Heart left ventricle (tissue), 16 donors: ENCODE data around the gene ADAMTS20. TPM values are rescaled to one million over a fixed set of nuclear protein-coding genes. Genes with fewer than 3 reads are reported as not detected.

ENCODE experiments used
- ATAC-seq, 4 donors: fragments of 200-7000 bp; cut with Tn5 transposase; one replicate each; pipeline ENCODE4 v1.9.1; 2020 to 2022; ENCODE audit warnings: moderate library complexity in 4 of 4, mild to moderate bottlenecking in 3 of 4, moderate number of reproducible peaks in 1 of 4
- DNase-seq, 5 donors: peaks; one replicate each; pipeline ENCODE4 v3.0.0-alpha.2; 2020
- H3K27ac ChIP-seq, 12 donors: fragments of 200-600 bp; sonication (generic) in 4 of 12; one replicate each; pipeline versions ENCODE4 v1.5.0 to v1.8.0; 2016 to 2022; ENCODE audit warnings: mild to moderate bottlenecking in 2 of 12
- H3K27me3 ChIP-seq, 9 donors: fragments of 200-600 bp; sonication (generic) in 2 of 9; one replicate each; pipeline versions ENCODE4 v1.5.1 to v1.8.0; 2016 to 2022; ENCODE audit warnings: mild to moderate bottlenecking in 3 of 9
- H3K36me3 ChIP-seq, 9 donors: fragments of 200-600 bp; sonication (generic) in 2 of 9; one replicate each; pipeline versions ENCODE4 v1.5.0 to v1.8.0; 2018 to 2022; ENCODE audit warnings: mild to moderate bottlenecking in 2 of 9
- H3K4me1 ChIP-seq, 12 donors: fragments of 200-600 bp; sonication (generic) in 4 of 12; one replicate each; pipeline versions ENCODE4 v1.5.0 to v1.8.0; 2016 to 2022; ENCODE audit warnings: mild to moderate bottlenecking in 3 of 12
- H3K4me3 ChIP-seq, 12 donors: fragments of 200-600 bp; sonication (generic) in 4 of 12; one replicate each; pipeline versions ENCODE4 v1.5.0 to v1.8.0; 2017 to 2022; ENCODE audit warnings: mild to moderate bottlenecking in 9 of 12, moderate library complexity in 4 of 12
- H3K9me3 ChIP-seq, 12 donors: fragments of 200-600 bp; sonication (generic) in 4 of 12; one replicate each; pipeline versions ENCODE4 v1.5.0 to v1.8.0; 2016 to 2022; ENCODE audit warnings: mild to moderate bottlenecking in 1 of 12
- POLR2A ChIP-seq, 2 donors: fragments of 450-650 bp; IDR thresholded peaks; one replicate each; pipeline ENCODE4 v1.6.1; 2017; ENCODE audit warnings: antibody characterized with exemption in 2 of 2, mild to moderate bottlenecking in 2 of 2, moderate library complexity in 2 of 2
- WGBS, 4 donors: extraction: QIAGEN DNeasy Blood & Tissue Kit in 2 of 4; methylation state at CpG; one replicate each; pipeline versions ENCODE4 v1.1.5 to v1.1.7; 2013 to 2018; 5-methylcytosine and 5-hydroxymethylcytosine counted together
- intact Hi-C, 10 donors: fragments of 100-400 bp; cut with DNase I; formaldehyde crosslinking; loops; one replicate each; pipeline versions ENCODE4 v1.11.1 to v1.14.2; 2022
- polyA plus RNA-seq, 2 donors: library from polyadenylated mRNA; stranded (reverse); fragments of 200-250 nt; gene quantifications; one replicate each; pipeline ENCODE4 v1.2.3, GENCODE V29; 2013
- total RNA-seq, 9 donors: library from RNA; depleted of rRNA in 2 of 9; stranded (reverse); fragments of >200 nt in 2 of 9; fragmentation: NEBNext Ultra II Directional in 3 of 9; extraction: Animal tissue kit (Norgen Biotek cat#: 25700) in 3 of 9; gene quantifications; one replicate each; pipeline versions ENCODE4 v1.1.0 to v1.2.4, GENCODE V29; 2016 to 2023
- TF ChIP-seq, protein P1 (sequence below), 12 donors: fragments of 200-600 bp; sonication (generic) in 4 of 12; IDR thresholded peaks; one replicate each; pipeline versions ENCODE4 v1.5.0 to v1.8.0; 2018 to 2022; ENCODE audit warnings: antibody characterized with exemption in 12 of 12, mild to moderate bottlenecking in 5 of 12
- donor health status: ischemic (EF 13 %, LVEDD 7.1; RV severe dilation, severe dysfunction).
- donor health status: healthy with polysubstance abuse.
- donor health status: DM: no; HTN: yes; CAD: no.
- donor health status: DM: no; HTN: no; CAD: no.
- donor health status: ischemic (EF 25% LVEDD 6.9; RV normal size, moderate dysfunction).
- donor health status: ischemic (EF 25% LVEDD 5.7; RV mildly dilated, moderate dysfunction).
- donor health status: healthy.
- donor health status: DM: yes; HTN: yes; CAD: no.
- donor health status: ischemic (EF 35%, LVEDD 5.7; RV mildly dilated, moderate dysfunction).
- donor health status: nonischemic (EF 11% LVEDD 7.7; RV severe dilation, severe dysfunction).
- donor health status: DM: yes; HTN: yes; CAD: no.
- donor health status: PGD.
- donor health status: ischemic (EF 29% LVEDD 5.4; RV normal size, mild dysfunction).
- donor health status: nonischemic (EF 23%, LVEDD 6.1; RV moderate dilation, normal function).

Gene ADAMTS20
- total and polyA plus RNA-seq, 11 donors = 0.05 TPM; not detected in 10

DNA sequence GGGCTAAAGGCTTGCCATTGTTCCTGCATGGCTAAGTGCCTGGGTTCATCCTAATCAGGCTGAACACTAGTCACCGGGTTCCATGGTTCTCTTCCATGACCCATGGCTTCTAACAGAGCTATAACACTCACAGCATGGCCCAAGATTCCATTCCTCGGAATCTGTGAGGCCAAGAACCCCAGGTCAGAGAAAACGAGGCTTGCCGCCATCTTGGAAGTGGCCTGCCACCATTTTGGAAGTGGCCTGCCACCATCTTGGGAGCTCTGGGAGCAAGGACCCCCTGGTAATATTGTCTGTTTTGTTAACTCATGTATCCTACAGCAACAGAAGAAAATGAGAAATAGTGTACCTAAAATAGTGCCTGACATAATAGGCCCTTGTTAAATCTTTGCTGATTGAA lies 92.7 kb downstream of the ADAMTS20 start:
- 78 to 87% (median 81%) methylated on average over 4 of the region's 4 CpGs for WGBS, 4 donors
- H3K4me3 ChIP-seq = no peak overlapping the region
- H3K27me3 ChIP-seq = peaks cover 0 to 13% (median 0%) of the 10 kb centered on the region in 9 donors
- peaks cover 0 to 14% (median 4%) of the 10 kb centered on the region in 12 donors for H3K9me3 ChIP-seq
- H3K27ac ChIP-seq = no peak overlapping the region
- H3K4me1 ChIP-seq = no peaks in the 10 kb centered on the region
- ATAC-seq (no peak), DNase-seq (no peak)
- no peak for TF ChIP-seq POLR2A (IDR thresholded peaks at IDR 0.05)
- TF ChIP-seq, protein P1, sequence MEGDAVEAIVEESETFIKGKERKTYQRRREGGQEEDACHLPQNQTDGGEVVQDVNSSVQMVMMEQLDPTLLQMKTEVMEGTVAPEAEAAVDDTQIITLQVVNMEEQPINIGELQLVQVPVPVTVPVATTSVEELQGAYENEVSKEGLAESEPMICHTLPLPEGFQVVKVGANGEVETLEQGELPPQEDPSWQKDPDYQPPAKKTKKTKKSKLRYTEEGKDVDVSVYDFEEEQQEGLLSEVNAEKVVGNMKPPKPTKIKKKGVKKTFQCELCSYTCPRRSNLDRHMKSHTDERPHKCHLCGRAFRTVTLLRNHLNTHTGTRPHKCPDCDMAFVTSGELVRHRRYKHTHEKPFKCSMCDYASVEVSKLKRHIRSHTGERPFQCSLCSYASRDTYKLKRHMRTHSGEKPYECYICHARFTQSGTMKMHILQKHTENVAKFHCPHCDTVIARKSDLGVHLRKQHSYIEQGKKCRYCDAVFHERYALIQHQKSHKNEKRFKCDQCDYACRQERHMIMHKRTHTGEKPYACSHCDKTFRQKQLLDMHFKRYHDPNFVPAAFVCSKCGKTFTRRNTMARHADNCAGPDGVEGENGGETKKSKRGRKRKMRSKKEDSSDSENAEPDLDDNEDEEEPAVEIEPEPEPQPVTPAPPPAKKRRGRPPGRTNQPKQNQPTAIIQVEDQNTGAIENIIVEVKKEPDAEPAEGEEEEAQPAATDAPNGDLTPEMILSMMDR (IDR thresholded peaks at IDR 0.05) = no peak
- intact Hi-C loops = no loop called here
- H3K36me3 ChIP-seq = no peaks in the 10 kb centered on the region

DNA sequence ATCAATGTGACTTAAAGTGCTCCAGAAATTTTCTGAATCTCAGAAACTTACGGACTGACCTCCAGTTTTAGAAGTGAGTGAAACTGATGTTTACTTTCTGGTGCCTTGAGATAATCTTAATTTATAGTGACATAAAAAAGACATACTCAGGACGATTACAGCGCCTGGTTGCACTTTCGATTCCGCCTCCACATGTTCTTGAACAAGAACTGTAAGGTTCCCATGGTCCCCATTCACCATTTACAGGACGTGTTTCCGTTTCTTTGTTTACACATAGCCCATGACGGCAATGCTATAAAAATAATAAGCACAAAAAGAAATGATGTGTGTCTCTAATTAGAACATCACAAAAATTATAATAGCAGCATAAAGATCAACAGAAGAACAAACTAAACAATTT lies 98.2 kb downstream of the ADAMTS20 start:
- Histone ChIP-seq H3K4me3 (no peak overlapping the region), H3K9me3 (peaks cover 0 to 14% (median 4%) of the 10 kb centered on the region in 12 donors), H3K36me3 (no peaks in the 10 kb centered on the region), H3K27ac (no peak overlapping the region), H3K27me3 (peaks cover 0 to 7% (median 0%) of the 10 kb centered on the region in 9 donors), H3K4me1 (no peaks in the 10 kb centered on the region)
- WGBS, 4 donors = 87 to 90% (median 89%) methylated on average over 8 of the region's 8 CpGs
- intact Hi-C loops = no loop called here
- TF ChIP-seq POLR2A (IDR thresholded peaks at IDR 0.05) = no peak
- TF ChIP-seq, protein P1 (IDR thresholded peaks at IDR 0.05) = no peak
- no peak for ATAC-seq
- DNase-seq = no peak

GRCh38 chr12:43444940-43445564 lies 107.0 kb downstream of the ADAMTS20 start:
- ATAC-seq (no peak), DNase-seq (peak in 2 of 5 donors; percentile 14 to 28)
- Histone ChIP-seq H3K27me3 (no peaks in the 10 kb centered on the region), H3K9me3 (no peaks in the 10 kb centered on the region), H3K27ac (no peak overlapping the region), H3K4me3 (no peak overlapping the region), H3K36me3 (no peaks in the 10 kb centered on the region), H3K4me1 (no peaks in the 10 kb centered on the region)
- WGBS, 4 donors = 56 to 60% (median 58%) methylated on average over 3 of the region's 3 CpGs
- intact Hi-C loops = loop anchor here (2.0 to 10.0 kb wide), 5 partner anchors 280 to 440 kb away; no protein-coding TSS in a partner anchor
- TF ChIP-seq, protein P1 (IDR thresholded peaks at IDR 0.05) = peak; percentile 52 to 75 (median 66)
- TF ChIP-seq POLR2A (IDR thresholded peaks at IDR 0.05) = no peak

DNA sequence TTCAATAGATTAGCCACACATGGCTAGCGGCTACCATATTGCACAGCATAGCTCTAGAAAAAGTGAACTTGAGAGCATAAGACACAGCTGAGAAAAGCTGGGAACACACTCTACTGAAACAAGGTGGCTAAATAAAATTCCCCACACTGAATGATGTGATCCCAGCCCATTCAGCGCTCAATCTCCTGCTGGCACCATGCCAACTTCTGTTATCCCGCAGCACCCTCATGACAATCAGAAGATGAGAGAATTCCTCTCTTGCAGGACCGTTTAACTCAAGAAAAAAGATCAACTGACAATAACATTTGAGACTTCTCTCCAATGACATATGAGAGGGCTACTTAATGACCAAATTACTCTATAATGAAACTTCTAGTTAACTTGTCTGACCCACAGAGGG lies 115.4 kb downstream of the ADAMTS20 start:
- Histone ChIP-seq H3K4me1 (no peaks in the 10 kb centered on the region), H3K9me3 (no peaks in the 10 kb centered on the region), H3K27me3 (no peaks in the 10 kb centered on the region), H3K4me3 (no peak overlapping the region), H3K27ac (no peak overlapping the region), H3K36me3 (no peaks in the 10 kb centered on the region)
- 57 to 68% (median 62%) methylated on average over 4 of the region's 4 CpGs for WGBS, 4 donors
- intact Hi-C loops = no loop called here
- no peak for ATAC-seq
- DNase-seq = no peak
- TF ChIP-seq POLR2A (IDR thresholded peaks at IDR 0.05) = no peak
- TF ChIP-seq, protein P1 (IDR thresholded peaks at IDR 0.05) = no peak
